Endodermal cell (in vitro differentiated cells): ENCODE measurements around the gene KIF6. TPM values are rescaled to one million over a fixed set of nuclear protein-coding genes. Genes with fewer than 3 reads are reported as not detected.

Source experiments
- DNase-seq: peaks from one replicate; pipeline ENCODE4 v3.0.0-alpha.2; 2017
- H3K27ac ChIP-seq: 2 replicates; pipeline ENCODE4 v1.5.1; 2013; ENCODE audit warnings: mild to moderate bottlenecking, low read depth, low read length, moderate library complexity
- H3K27me3 ChIP-seq: 2 replicates; pipeline ENCODE4 v1.6.1; 2013; ENCODE audit warnings: mild to moderate bottlenecking, low read length, moderate library complexity; ENCODE audit not compliant: insufficient read depth, control insufficient read depth, poor library complexity, severe bottlenecking
- H3K36me3 ChIP-seq: 2 replicates; pipeline ENCODE4 v1.7.0; 2013; ENCODE audit warnings: mild to moderate bottlenecking, low read length, moderate library complexity; ENCODE audit not compliant: control insufficient read depth, insufficient read depth
- H3K4me1 ChIP-seq: one replicate; pipeline ENCODE4 v1.7.0; 2013; ENCODE audit warnings: low read length; ENCODE audit not compliant: control insufficient read depth, insufficient read depth
- H3K4me3 ChIP-seq: 2 replicates; pipeline ENCODE4 v1.5.1; 2013; ENCODE audit warnings: mild to moderate bottlenecking, low read length, moderate library complexity
- H3K9ac ChIP-seq: 2 replicates; pipeline ENCODE4 v1.6.1; 2013; ENCODE audit warnings: mild to moderate bottlenecking, low read length, moderate library complexity; ENCODE audit not compliant: poor library complexity, severe bottlenecking; ENCODE audit errors: extremely low read depth
- H3K9me3 ChIP-seq: 2 replicates; pipeline ENCODE4 v1.6.1; 2013; ENCODE audit warnings: mild to moderate bottlenecking, low read length, moderate library complexity; ENCODE audit not compliant: control insufficient read depth
- H3K27ac Mint-ChIP-seq: 2 replicates; pipeline ENCODE4 v1.8.0; 2020; ENCODE audit warnings: mixed read lengths
- H3K27me3 Mint-ChIP-seq: 2 replicates; pipeline ENCODE4 v1.8.0; 2021; ENCODE audit warnings: mild to moderate bottlenecking, mixed read lengths; ENCODE audit not compliant: insufficient read depth
- H3K36me3 Mint-ChIP-seq: 2 replicates; pipeline ENCODE4 v1.8.0; 2020; ENCODE audit warnings: low read depth, mixed read lengths
- H3K4me1 Mint-ChIP-seq: 2 replicates; pipeline ENCODE4 v1.8.0; 2020; ENCODE audit warnings: mixed read lengths
- H3K4me3 Mint-ChIP-seq: 2 replicates; pipeline ENCODE4 v1.8.0; 2020; ENCODE audit warnings: mild to moderate bottlenecking, moderate library complexity, mixed read lengths
- H3K9me3 Mint-ChIP-seq: 2 replicates; pipeline ENCODE4 v1.8.0; 2020; ENCODE audit warnings: mild to moderate bottlenecking, mixed read lengths
- WGBS, 2 experiments: methylation state at CpG; one replicate each; pipeline versions ENCODE4 v1.1.5 to v1.1.7; 2013; ENCODE audit warnings: missing lambda C conversion rate in 2 of 2, mixed read lengths in 1 of 2; ENCODE audit not compliant: insufficient coverage in 1 of 2, insufficient read length in 1 of 2; 5-methylcytosine and 5-hydroxymethylcytosine counted together
- total RNA-seq, 2 donors: library from RNA; stranded (reverse); fragmentation: NEBNext Ultra II Directional in 1 of 2; extraction: Animal tissue kit (Norgen Biotek cat#: 25700) in 1 of 2; gene quantifications; 2 replicates in 1 of 2; 3 replicates in 1 of 2; pipeline ENCODE4 v1.2.1, GENCODE V29; 2021
- TF ChIP-seq, protein P1 (sequence below): fragments of 200-600 bp; sonication (generic); conservative IDR thresholded peaks from 2 replicates; pipeline ENCODE4 v1.5.0; 2021; ENCODE audit warnings: antibody characterized with exemption, mild to moderate bottlenecking

The KIF6 gene
- total RNA-seq, 2 donors from 2014 or later: 0.62 to 1.1 TPM

DNA sequence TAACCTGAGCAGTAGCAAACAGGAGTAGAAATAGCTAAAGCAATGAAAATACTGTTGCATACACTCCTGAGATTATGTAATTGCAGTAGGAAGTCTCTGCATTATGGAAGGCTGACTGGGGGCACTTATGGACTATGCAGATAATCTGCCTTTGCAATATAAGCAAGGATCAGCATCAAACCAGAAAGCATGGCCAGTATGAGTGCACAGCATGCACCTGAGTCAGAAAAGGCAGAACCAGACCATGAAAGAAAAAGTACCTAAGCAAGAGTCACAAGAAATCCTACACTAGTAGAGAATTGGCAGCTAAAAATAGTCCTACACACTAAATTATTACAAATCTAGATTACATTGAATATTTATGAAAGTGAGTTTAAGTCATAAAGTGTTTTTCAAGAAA lies 164.3 kb downstream of the KIF6 start:
- Histone ChIP-seq H3K4me3 (no peak overlapping the region), H3K9ac (no peak overlapping the region), H3K27me3 (peaks cover 52% of the 10 kb centered on the region), H3K4me1 (no peaks in the 10 kb centered on the region), H3K9me3 (no peaks in the 10 kb centered on the region), H3K27ac (no peak overlapping the region), H3K36me3 (no peaks in the 10 kb centered on the region)
- Mint-ChIP-seq H3K36me3 (no peaks in the 10 kb centered on the region), H3K27me3 (peaks cover 7% of the 10 kb centered on the region), H3K4me3 (no peak overlapping the region), H3K27ac (no peak overlapping the region), H3K9me3 (no peaks in the 10 kb centered on the region), H3K4me1 (peaks cover 6% of the 10 kb centered on the region)
- TF ChIP-seq, protein P1, sequence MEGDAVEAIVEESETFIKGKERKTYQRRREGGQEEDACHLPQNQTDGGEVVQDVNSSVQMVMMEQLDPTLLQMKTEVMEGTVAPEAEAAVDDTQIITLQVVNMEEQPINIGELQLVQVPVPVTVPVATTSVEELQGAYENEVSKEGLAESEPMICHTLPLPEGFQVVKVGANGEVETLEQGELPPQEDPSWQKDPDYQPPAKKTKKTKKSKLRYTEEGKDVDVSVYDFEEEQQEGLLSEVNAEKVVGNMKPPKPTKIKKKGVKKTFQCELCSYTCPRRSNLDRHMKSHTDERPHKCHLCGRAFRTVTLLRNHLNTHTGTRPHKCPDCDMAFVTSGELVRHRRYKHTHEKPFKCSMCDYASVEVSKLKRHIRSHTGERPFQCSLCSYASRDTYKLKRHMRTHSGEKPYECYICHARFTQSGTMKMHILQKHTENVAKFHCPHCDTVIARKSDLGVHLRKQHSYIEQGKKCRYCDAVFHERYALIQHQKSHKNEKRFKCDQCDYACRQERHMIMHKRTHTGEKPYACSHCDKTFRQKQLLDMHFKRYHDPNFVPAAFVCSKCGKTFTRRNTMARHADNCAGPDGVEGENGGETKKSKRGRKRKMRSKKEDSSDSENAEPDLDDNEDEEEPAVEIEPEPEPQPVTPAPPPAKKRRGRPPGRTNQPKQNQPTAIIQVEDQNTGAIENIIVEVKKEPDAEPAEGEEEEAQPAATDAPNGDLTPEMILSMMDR: no peak
- DNase-seq: no peak

DNA sequence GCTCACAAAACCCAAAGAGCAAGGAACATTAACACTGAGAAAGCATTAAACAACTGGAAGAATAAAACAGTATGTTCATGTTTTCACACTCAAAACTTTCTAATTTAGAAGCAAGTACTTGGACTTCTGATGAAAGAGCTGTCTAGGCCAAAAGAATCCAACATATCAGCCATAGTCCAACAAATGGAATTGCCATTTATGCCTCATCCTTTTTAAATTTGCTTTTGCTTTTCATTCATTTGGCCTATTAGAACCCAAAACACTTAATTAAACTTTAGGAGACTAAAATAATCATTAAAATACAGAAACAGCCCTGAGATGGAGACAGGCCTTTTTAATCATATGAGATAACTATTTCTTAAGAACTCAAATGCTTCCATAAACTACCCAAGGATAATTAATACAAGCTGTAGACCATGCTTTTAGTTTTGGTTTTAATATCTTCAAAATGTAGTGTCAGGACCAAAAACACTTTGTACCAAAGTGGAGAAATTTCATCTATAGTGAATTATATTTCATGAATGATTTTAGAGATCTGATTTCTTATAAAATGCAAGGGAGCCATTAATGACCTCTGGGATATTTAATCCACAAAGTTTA lies 166.5 kb downstream of the KIF6 start:
- Histone ChIP-seq H3K4me1 (no peaks in the 10 kb centered on the region), H3K36me3 (no peaks in the 10 kb centered on the region), H3K9me3 (no peaks in the 10 kb centered on the region), H3K27me3 (peaks cover 69% of the 10 kb centered on the region), H3K4me3 (no peak overlapping the region), H3K9ac (no peak overlapping the region), H3K27ac (no peak overlapping the region)
- TF ChIP-seq, protein P1: no peak
- Mint-ChIP-seq H3K4me3 (no peak overlapping the region), H3K27ac (no peak overlapping the region), H3K4me1 (peaks cover 6% of the 10 kb centered on the region), H3K36me3 (no peaks in the 10 kb centered on the region), H3K27me3 (peaks cover 17% of the 10 kb centered on the region), H3K9me3 (no peaks in the 10 kb centered on the region)
- no peak for DNase-seq

DNA sequence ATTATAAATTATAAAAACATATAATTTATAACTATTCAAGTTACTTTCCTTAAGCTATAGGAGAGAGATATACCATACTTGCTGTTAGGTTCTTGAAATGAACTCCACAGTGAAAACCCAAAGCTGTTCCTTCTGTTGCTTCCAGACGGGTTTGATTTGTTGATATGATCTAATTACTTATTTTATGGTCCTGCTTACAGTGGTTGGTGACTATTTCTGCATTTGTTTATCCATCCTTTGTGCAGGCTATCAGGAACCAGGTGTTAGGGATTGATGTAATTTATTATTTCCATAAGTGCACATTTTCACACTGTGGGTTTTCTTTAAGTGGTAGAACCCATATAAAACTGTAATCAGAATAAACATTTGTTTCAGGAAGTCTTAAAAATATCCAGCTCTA lies 167.1 kb downstream of the KIF6 start:
- H3K9me3 ChIP-seq: no peaks in the 10 kb centered on the region
- no peaks in the 10 kb centered on the region for H3K36me3 ChIP-seq
- Mint-ChIP-seq H3K9me3 (no peaks in the 10 kb centered on the region), H3K4me3 (no peak overlapping the region), H3K27me3 (peaks cover 17% of the 10 kb centered on the region), H3K36me3 (no peaks in the 10 kb centered on the region), H3K4me1 (peaks cover 6% of the 10 kb centered on the region), H3K27ac (no peak overlapping the region)
- H3K9ac ChIP-seq: no peak overlapping the region
- H3K27me3 ChIP-seq: peaks cover 75% of the 10 kb centered on the region
- H3K4me3 ChIP-seq: no peak overlapping the region
- no peak for DNase-seq
- TF ChIP-seq, protein P1: no peak
- no peak overlapping the region for H3K27ac ChIP-seq
- 89% methylated on average over 1 of the region's 1 CpG; no CpG with 5 or more reads in 1 of the 2 experiments for WGBS, 2 experiments
- H3K4me1 ChIP-seq: no peaks in the 10 kb centered on the region
